IMR-90 (cell line): ENCODE results near the gene CAST. TPM values are rescaled to one million over a fixed set of nuclear protein-coding genes. Genes with fewer than 3 reads are reported as not detected.

ENCODE experiments used
- ATAC-seq: fragments of 200-7000 bp; cut with Tn5 transposase; 2 replicates; pipeline ENCODE4 v1.9.1; 2020; ENCODE audit warnings: low read depth, mild to moderate bottlenecking, moderate library complexity
- BruUV-seq: library from RNA; stranded (reverse); fragments of 400-500 nt; replicated peaks from 2 replicates; lab custom pipeline; 2021; lab: Mats Ljungman, UMichigan
- CTCF ChIA-PET: fragments of 300-600 bp; formaldehyde crosslinking; extraction: SDS; loops from one replicate; lab custom pipeline; 2021; ENCODE audit warnings: antibody characterized with exemption; lab: Yijun Ruan, JAX
- POLR2A ChIA-PET: fragments of 300-600 bp; sonication (Branson Sonifier 250); formaldehyde crosslinking; loops from one replicate; lab custom pipeline; 2022; ENCODE audit warnings: antibody characterized with exemption; ENCODE audit not compliant: unreplicated experiment; lab: Charles Lee
- DNase-seq: peaks from one replicate; pipeline ENCODE4 v3.0.0; 2013
- H2AFZ ChIP-seq: replicated peaks from 2 replicates; pipeline ENCODE3; 2013; ENCODE audit warnings: low read length, mild to moderate bottlenecking; ENCODE audit not compliant: poor library complexity
- H2AK5ac ChIP-seq: 2 replicates; pipeline ENCODE4 v1.6.1; 2013; ENCODE audit warnings: low read depth, low read length, inconsistent platforms
- H2AK9ac ChIP-seq: replicated peaks from 2 replicates; pipeline ENCODE3; 2013; ENCODE audit warnings: mild to moderate bottlenecking, low read depth, low read length, moderate library complexity; ENCODE audit not compliant: poor library complexity
- H2BK120ac ChIP-seq: 2 replicates; pipeline ENCODE4 v1.6.1; 2013; ENCODE audit warnings: low read depth, low read length, inconsistent platforms
- H2BK15ac ChIP-seq: 3 replicates; pipeline ENCODE4 v1.6.1; 2013; ENCODE audit warnings: low read depth, low read length, inconsistent platforms
- H2BK20ac ChIP-seq: 2 replicates; pipeline ENCODE4 v1.6.1; 2013; ENCODE audit warnings: low read depth, mild to moderate bottlenecking, inconsistent platforms, low read length, moderate library complexity
- H2BK5ac ChIP-seq: 2 replicates; pipeline ENCODE4 v1.6.1; 2013; ENCODE audit warnings: mild to moderate bottlenecking, low read depth, low read length, inconsistent platforms; ENCODE audit not compliant: poor library complexity, severe bottlenecking
- H3K14ac ChIP-seq: replicated peaks from 2 replicates; pipeline ENCODE4 v1.6.1; 2013; ENCODE audit warnings: low read depth, low read length, inconsistent platforms
- H3K18ac ChIP-seq: 2 replicates; pipeline ENCODE4 v1.6.1; 2013; ENCODE audit warnings: low read depth, low read length, control low read depth
- H3K23ac ChIP-seq: 2 replicates; pipeline ENCODE4 v1.6.1; 2013; ENCODE audit warnings: low read depth, low read length, inconsistent platforms
- H3K27ac ChIP-seq: 2 replicates; pipeline ENCODE4 v1.5.1; 2013; ENCODE audit warnings: mild to moderate bottlenecking, control low read depth, low read length; ENCODE audit not compliant: insufficient read depth
- H3K27me3 ChIP-seq: 2 replicates; pipeline ENCODE4 v1.6.1; 2013; ENCODE audit warnings: low read length; ENCODE audit not compliant: control insufficient read depth, insufficient read depth
- H3K36me3 ChIP-seq: 2 replicates; pipeline ENCODE4 v1.6.1; 2013; ENCODE audit warnings: low read length, mixed read lengths; ENCODE audit not compliant: control insufficient read depth, insufficient read depth
- H3K4ac ChIP-seq: 2 replicates; pipeline ENCODE4 v1.6.1; 2013; ENCODE audit warnings: low read depth, low read length, inconsistent platforms
- H3K4me1 ChIP-seq: 2 replicates; pipeline ENCODE4 v1.6.1; 2013; ENCODE audit warnings: low read length, mixed read lengths; ENCODE audit not compliant: control insufficient read depth, insufficient read depth
- H3K4me2 ChIP-seq: 2 replicates; pipeline ENCODE4 v1.6.1; 2013; ENCODE audit warnings: low read depth, mild to moderate bottlenecking, control low read depth, low read length, moderate library complexity
- H3K4me3 ChIP-seq: 2 replicates; pipeline ENCODE4 v1.5.1; 2013; ENCODE audit warnings: low read depth, mild to moderate bottlenecking, control low read depth, low read length, moderate library complexity; ENCODE audit not compliant: insufficient read depth
- H3K56ac ChIP-seq: 2 replicates; pipeline ENCODE4 v1.6.1; 2013; ENCODE audit warnings: low read length, inconsistent platforms; ENCODE audit not compliant: insufficient read depth; ENCODE audit errors: extremely low read depth
- H3K79me1 ChIP-seq, 2 experiments: 2 replicates each; pipeline ENCODE4 v1.6.1; 2013; ENCODE audit warnings: low read length in 2 of 2, inconsistent platforms in 1 of 2, low read depth in 1 of 2
- H3K9ac ChIP-seq: 2 replicates; pipeline ENCODE4 v1.6.1; 2013; ENCODE audit warnings: low read depth, low read length, control low read depth
- H3K9me1 ChIP-seq: 2 replicates; pipeline ENCODE4 v1.6.1; 2013; ENCODE audit warnings: low read length, inconsistent platforms; ENCODE audit not compliant: insufficient read depth
- H3K9me3 ChIP-seq: 2 replicates; pipeline ENCODE4 v1.6.1; 2013; ENCODE audit warnings: low read length; ENCODE audit not compliant: control insufficient read depth, insufficient read depth
- H4K20me1 ChIP-seq: 2 replicates; pipeline ENCODE4 v1.6.1; 2013; ENCODE audit warnings: low read length, inconsistent platforms; ENCODE audit not compliant: insufficient read depth
- H4K5ac ChIP-seq: 2 replicates; pipeline ENCODE4 v1.6.1; 2013; ENCODE audit warnings: mild to moderate bottlenecking, low read depth, low read length, control low read depth
- H4K8ac ChIP-seq, 2 experiments: 2 replicates each; pipeline ENCODE4 v1.6.1; 2013; ENCODE audit warnings: low read depth in 2 of 2, low read length in 2 of 2, control low read depth in 1 of 2, inconsistent platforms in 1 of 2
- H4K91ac ChIP-seq: 2 replicates; pipeline ENCODE4 v1.6.1; 2013; ENCODE audit warnings: low read depth, low read length, inconsistent platforms; ENCODE audit not compliant: insufficient read depth
- CEBPB ChIP-seq: IDR thresholded peaks from 2 replicates; pipeline ENCODE4 v1.6.1; 2012; ENCODE audit warnings: low read depth, low read length, improper control_type of control experiment
- CHD1 ChIP-seq: IDR thresholded peaks from 2 replicates; pipeline ENCODE4 v1.6.1; 2012; ENCODE audit warnings: low read depth, low read length, improper control_type of control experiment
- CTCF ChIP-seq: conservative IDR thresholded peaks from 2 replicates; pipeline ENCODE4 v1.5.1; 2012; ENCODE audit warnings: mild to moderate bottlenecking, low read depth, low read length, improper control_type of control experiment
- ELK1 ChIP-seq: fragments of 150-350 bp; IDR thresholded peaks from 2 replicates; pipeline ENCODE4 v1.6.1; 2016; ENCODE audit warnings: low read depth, mild to moderate bottlenecking, low read length, moderate library complexity, borderline replicate concordance
- MAFK ChIP-seq: IDR thresholded peaks from 2 replicates; pipeline ENCODE4 v1.6.1; 2012; ENCODE audit warnings: low read depth, low read length, improper control_type of control experiment
- MAZ ChIP-seq: IDR thresholded peaks from 2 replicates; pipeline ENCODE4 v1.6.1; 2012; ENCODE audit warnings: low read depth, mild to moderate bottlenecking, low read length, improper control_type of control experiment, moderate library complexity, borderline replicate concordance
- MXI1 ChIP-seq: IDR thresholded peaks from 2 replicates; pipeline ENCODE4 v1.6.1; 2012; ENCODE audit warnings: low read depth, mild to moderate bottlenecking, low read length, moderate library complexity, borderline replicate concordance
- NFE2L2 ChIP-seq: fragments of 150-350 bp; IDR thresholded peaks from 2 replicates; pipeline ENCODE4 v1.6.1; 2016; ENCODE audit warnings: low read depth, mild to moderate bottlenecking, low read length
- RAD21 ChIP-seq: IDR thresholded peaks from 2 replicates; pipeline ENCODE4 v1.6.1; 2012; ENCODE audit warnings: low read length, improper control_type of control experiment
- RCOR1 ChIP-seq: IDR thresholded peaks from 2 replicates; pipeline ENCODE4 v1.6.1; 2012; ENCODE audit warnings: mild to moderate bottlenecking, low read length, improper control_type of control experiment; ENCODE audit not compliant: insufficient replicate concordance
- RFX5 ChIP-seq: IDR thresholded peaks from 2 replicates; pipeline ENCODE4 v1.8.0; 2012; ENCODE audit warnings: low read depth, mild to moderate bottlenecking, low read length, moderate library complexity
- SMC3 ChIP-seq: fragments of 150-350 bp; IDR thresholded peaks from 2 replicates; pipeline ENCODE4 v1.6.1; 2016; ENCODE audit warnings: low read depth, mild to moderate bottlenecking, antibody characterized with exemption, low read length, moderate library complexity
- USF2 ChIP-seq: fragments of 150-350 bp; IDR thresholded peaks from 2 replicates; pipeline ENCODE4 v1.6.1; 2017; ENCODE audit warnings: mild to moderate bottlenecking, antibody characterized with exemption, low read length, low read depth
- WGBS, 2 experiments: methylation state at CpG; one replicate each; pipeline versions ENCODE4 v1.1.5 to v1.1.7; 2013; ENCODE audit warnings: missing lambda C conversion rate in 2 of 2; ENCODE audit not compliant: insufficient read length in 1 of 2; ENCODE audit errors: extremely low coverage in 2 of 2; 5-methylcytosine and 5-hydroxymethylcytosine counted together
- dilution Hi-C: fragments of 300-500 bp; cut with HindIII; formaldehyde crosslinking; loops from one replicate; pipeline ENCODE4 v1.14.3; 2018; ENCODE audit warnings: low sequenced_read_pairs; ENCODE audit not compliant: unreplicated experiment
- in situ Hi-C: fragments of 300-500 bp; cut with MboI; formaldehyde crosslinking; loops from 3 replicates; pipeline ENCODE4 v1.14.3; 2019; ENCODE audit warnings: low sequenced_read_pairs, inconsistent platforms, mixed read lengths
- intact Hi-C: fragments of 100-400 bp; cut with micrococcal nuclease; formaldehyde crosslinking; loops from 2 replicates; pipeline ENCODE4 v1.10.0; 2022
- polyA plus RNA-seq, 3 experiments: library from polyadenylated mRNA; depleted of rRNA; stranded (reverse); fragments of >200 nt; gene quantifications; 2 replicates each; pipeline ENCODE4 v1.2.3, GENCODE V29; 2012; ENCODE audit warnings: low replicate concordance in 1 of 3
- total RNA-seq: library from RNA; depleted of rRNA; stranded (reverse); fragments of >200 nt; gene quantifications from 2 replicates; pipeline ENCODE4 v1.2.3, GENCODE V29; 2012

CAST gene
- total and polyA plus RNA-seq, 2 of the 4 experiments (the other 2 are of a cell fraction), result 91.3 to 128 TPM

GRCh38 chr5:96651047-96651446, 11.1 kb upstream of the CAST start:
- 0 out of 2 replicates have a peak overlapping the region, but pooled peaks have one; percentile 27 for H2AK5ac ChIP-seq
- no peak overlapping the region for H2BK20ac ChIP-seq
- H3K23ac ChIP-seq, result no peak overlapping the region
- no peak overlapping the region for H3K9ac ChIP-seq
- no peak overlapping the region for H4K8ac ChIP-seq
- in situ Hi-C loops (no loop called here), dilution Hi-C loops (no loop called here), intact Hi-C loops (no loop called here)
- H2BK5ac ChIP-seq, result no peak overlapping the region
- no peaks in the 10 kb centered on the region for H3K9me3 ChIP-seq
- no peak overlapping the region for H2AK9ac ChIP-seq
- no peak overlapping the region for H3K4me2 ChIP-seq
- no peak overlapping the region for H2BK15ac ChIP-seq
- POLR2A ChIA-PET, result no interaction called here
- H3K4ac ChIP-seq, result no peak overlapping the region
- no peak overlapping the region for H3K4me3 ChIP-seq
- CTCF ChIA-PET, result no interaction called here
- BruUV-seq, result no TSS peak
- H2BK120ac ChIP-seq, result no peak overlapping the region
- no peak for DNase-seq
- peak overlapping the region; percentile 71; the same call in 1 of the 2 replicates for H3K14ac ChIP-seq
- peaks cover 13% of the 10 kb centered on the region for H3K4me1 ChIP-seq
- H3K27me3 ChIP-seq, result no peaks in the 10 kb centered on the region; the same call in 1 of the 2 replicates
- no peaks in the 10 kb centered on the region for H4K20me1 ChIP-seq
- peaks cover 8% of the 10 kb centered on the region for H3K9me1 ChIP-seq
- H4K5ac ChIP-seq, result no peak overlapping the region
- H2AFZ ChIP-seq, result no peak overlapping the region
- TF ChIP-seq USF2 (no peak), RAD21 (no peak), MXI1 (no peak), CEBPB (no peak), CHD1 (no peak), MAZ (no peak), RFX5 (no peak), CTCF (no peak), NFE2L2 (no peak), MAFK (no peak), ELK1 (no peak), SMC3 (no peak), RCOR1 (no peak)
- no peak overlapping the region for H3K27ac ChIP-seq
- H3K79me1 ChIP-seq, result no peaks in the 10 kb centered on the region
- no peak overlapping the region for H4K91ac ChIP-seq
- no peak overlapping the region for H3K56ac ChIP-seq
- H3K36me3 ChIP-seq, result no peaks in the 10 kb centered on the region
- WGBS, 2 experiments, result no CpG with 5 or more reads among the region's 5 CpGs
- ATAC-seq, result no peak
- H3K18ac ChIP-seq, result no peak overlapping the region
